Measurements from ENCODE around the gene ERCC6L.

ERCC6L gene

GRCh38 chrX:72238721-72239475 is at the start of gene ERCC6L:
Gene ERCC6L (minus strand): TSS chrX:72239027. CDS start chrX:72238911, 116 bp downstream.
- DNase-seq: peak; percentile 90

- no peak for DNase-seq
These were observed 43.5 kb upstream of the ERCC6L start for GRCh38 chrX:72282302-72282701.

GRCh38 chrX:72280321-72280845 is 41.6 kb upstream of the ERCC6L start:
- DNase-seq: no peak

- no peak for DNase-seq
These were observed 37.7 kb upstream of the ERCC6L start for GRCh38 chrX:72276478-72276953.

GRCh38 chrX:72274526-72274925 is 35.7 kb upstream of the ERCC6L start:
- no peak for DNase-seq

GRCh38 chrX:72273718-72274117 is 34.9 kb upstream of the ERCC6L start:
- DNase-seq: no peak

GRCh38 chrX:72272868-72273267 is 34.0 kb upstream of the ERCC6L start:
- DNase-seq: no peak

GRCh38 chrX:72271812-72272211 is 33.0 kb upstream of the ERCC6L start:
- no peak for DNase-seq

GRCh38 chrX:72271091-72271788 is 32.4 kb upstream of the ERCC6L start:
- no peak for DNase-seq

- DNase-seq: no peak
These were observed 31.6 kb upstream of the ERCC6L start for GRCh38 chrX:72270316-72270866.

GRCh38 chrX:72269671-72270251 is 30.9 kb upstream of the ERCC6L start:
- DNase-seq: no peak

GRCh38 chrX:72268597-72269365 is 30.0 kb upstream of the ERCC6L start:
- no peak for DNase-seq

- no peak for DNase-seq
These were observed 26.4 kb upstream of the ERCC6L start for GRCh38 chrX:72265263-72265662.

GRCh38 chrX:72262077-72262476 is 23.2 kb upstream of the ERCC6L start:
- no peak for DNase-seq

- no peak for DNase-seq
These were observed 21.6 kb upstream of the ERCC6L start for GRCh38 chrX:72260448-72260847.

GRCh38 chrX:72258174-72258573 is 19.3 kb upstream of the ERCC6L start:
- peak; percentile 43 for DNase-seq

GRCh38 chrX:72255864-72256263 is 17.0 kb upstream of the ERCC6L start:
- DNase-seq: no peak

GRCh38 chrX:72255445-72255844 is 16.6 kb upstream of the ERCC6L start:
- peak; percentile 41 for DNase-seq

- peak; percentile 43 for DNase-seq
These were observed 16.0 kb upstream of the ERCC6L start for GRCh38 chrX:72254816-72255215.

GRCh38 chrX:72253686-72254085 is 14.9 kb upstream of the ERCC6L start:
- no peak for DNase-seq

- no peak for DNase-seq
These were observed 8.5 kb upstream of the ERCC6L start for GRCh38 chrX:72247206-72247942.

Data from right forelimb (tissue), 1 donor.